Stomach (tissue), 4 donors: ENCODE measurements around the gene PIGR.

Experiments
- CTCF ChIP-seq, 7 experiments: fragments of 450-650 bp in 4 of 7; fragments of 200-600 bp in 3 of 7; sonication (generic) in 3 of 7; IDR thresholded peaks; one replicate each; pipeline ENCODE4 v1.5.1; 2016 to 2019; ENCODE audit warnings: antibody characterized with exemption in 7 of 7, control low read depth in 2 of 7, mild to moderate bottlenecking in 1 of 7
- EP300 ChIP-seq: sonication (generic); formaldehyde crosslinking; IDR thresholded peaks from one replicate; pipeline ENCODE4 v1.6.1; 2017; ENCODE audit warnings: antibody characterized with exemption
- POLR2A ChIP-seq, 4 donors: fragments of 450-650 bp; IDR thresholded peaks; one replicate each; pipeline ENCODE4 v1.6.1; 2016; ENCODE audit warnings: antibody characterized with exemption in 4 of 4, control low read depth in 2 of 4, mild to moderate bottlenecking in 1 of 4, moderate library complexity in 1 of 4
- POLR2AphosphoS5 ChIP-seq, 3 donors: sonication (generic); formaldehyde crosslinking; IDR thresholded peaks; one replicate each; pipeline ENCODE4 v1.6.1; 2016; ENCODE audit warnings: antibody characterized with exemption in 3 of 3

GRCh38 chr1:206897175-206897574 is 49.1 kb downstream of the PIGR start, which contains the start of gene IL24:
- no peak for TF ChIP-seq CTCF (IDR thresholded peaks at IDR 0.05)
- no peak for TF ChIP-seq POLR2A (IDR thresholded peaks at IDR 0.05)
- no peak for TF ChIP-seq EP300
- TF ChIP-seq POLR2AphosphoS5 (IDR thresholded peaks at IDR 0.05), result no peak
